Activated T-helper 9 cell treated with anti-CD3 and anti-CD28 coated beads, Interleukin-2, amount 50 U/mL, for 16 hours (primary cell): ENCODE data around the gene NLGN1.
"Not testable (repeated sequence)": the region's sequence is repeated elsewhere in the genome, so short reads cannot be mapped to it uniquely, and the experiment has no call there.

Experiments
- DNase-seq: peaks from one replicate; pipeline ENCODE4 v3.0.0-alpha.2; 2020; ENCODE audit warnings: low read depth

NLGN1 gene

DNA sequence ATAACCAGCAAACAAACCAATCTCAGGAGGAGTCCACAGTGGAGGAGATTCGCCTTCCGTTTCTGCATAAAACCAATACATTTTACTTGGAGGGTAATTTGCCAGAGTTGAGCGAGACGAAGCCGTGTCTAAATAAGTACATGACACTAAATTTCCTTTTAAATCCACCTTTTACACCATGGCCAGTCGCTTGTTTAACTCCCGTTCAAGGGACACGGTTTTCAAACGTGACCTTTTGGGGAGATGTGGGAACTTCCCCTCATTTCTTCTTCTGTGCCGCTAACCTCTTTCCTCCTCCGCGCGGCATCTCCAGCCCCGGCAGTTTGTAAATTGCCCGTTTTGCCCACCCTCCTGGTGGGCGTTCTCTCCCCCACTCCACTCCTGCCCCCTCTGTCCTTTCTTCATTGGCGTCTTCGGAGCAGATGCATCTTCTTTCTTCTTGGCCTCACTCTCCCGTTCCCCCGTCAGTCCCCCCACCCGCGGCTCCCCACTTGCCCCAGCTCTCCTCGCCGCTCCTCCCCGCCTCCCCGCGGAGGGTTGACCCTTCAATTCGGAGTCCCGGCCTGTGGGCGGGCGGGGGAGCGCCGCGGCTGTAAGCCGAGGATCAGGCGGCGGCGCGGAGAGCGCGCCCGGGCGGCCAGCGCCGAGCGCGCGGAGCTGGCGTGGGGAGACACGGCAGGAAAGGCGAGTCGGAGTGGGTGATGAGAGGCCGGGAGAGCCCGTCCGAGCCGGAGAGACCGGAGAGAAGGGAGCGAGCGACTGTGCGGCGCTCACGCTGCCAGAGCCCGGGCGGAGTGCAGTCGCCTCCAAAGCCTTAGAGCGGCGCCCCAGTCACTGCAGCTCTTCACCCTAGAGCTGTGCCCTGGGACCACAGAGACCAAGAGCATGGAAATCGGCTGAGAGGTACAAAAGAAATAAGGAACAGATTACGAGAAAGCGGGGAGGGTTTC, at the start of gene NLGN1:
Gene NLGN1, plus strand, starts transcription at position 584 of the 950 bp plus-strand sequence.
- DNase-seq: no peak

- DNase-seq: no peak
Observed at GRCh38 chr3:173351886-173352285, 45.7 kb upstream of the NLGN1 start.

DNA sequence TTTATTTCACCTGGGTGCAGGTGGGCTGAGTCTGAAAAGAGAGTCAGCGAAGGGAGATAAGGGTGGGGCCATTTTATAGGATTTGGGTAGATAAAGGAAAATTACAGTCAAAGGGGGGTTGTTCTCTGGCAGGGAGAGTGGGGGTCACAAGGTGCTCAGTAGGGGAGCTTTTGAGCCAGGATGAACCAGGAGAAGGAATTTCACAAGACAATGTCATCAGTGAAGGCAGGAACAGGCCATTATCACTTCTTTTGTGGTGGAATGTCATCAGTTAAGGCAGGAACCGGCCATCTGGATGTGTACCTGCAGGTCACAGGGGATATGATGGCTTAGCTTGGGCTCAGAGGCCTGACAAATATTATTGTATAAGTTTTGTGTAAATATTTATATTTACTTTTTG, 44.4 kb upstream of the NLGN1 start:
- DNase-seq: not testable (repeated sequence)

- no peak for DNase-seq
Observed at GRCh38 chr3:173354124-173354523, 43.4 kb upstream of the NLGN1 start.

GRCh38 chr3:173371848-173372487, 25.6 kb upstream of the NLGN1 start:
- DNase-seq: no peak

GRCh38 chr3:173380681-173381080, 16.9 kb upstream of the NLGN1 start:
- no peak for DNase-seq

- not testable (repeated sequence) for DNase-seq
Observed at GRCh38 chr3:173381936-173382335, 15.6 kb upstream of the NLGN1 start.

DNA sequence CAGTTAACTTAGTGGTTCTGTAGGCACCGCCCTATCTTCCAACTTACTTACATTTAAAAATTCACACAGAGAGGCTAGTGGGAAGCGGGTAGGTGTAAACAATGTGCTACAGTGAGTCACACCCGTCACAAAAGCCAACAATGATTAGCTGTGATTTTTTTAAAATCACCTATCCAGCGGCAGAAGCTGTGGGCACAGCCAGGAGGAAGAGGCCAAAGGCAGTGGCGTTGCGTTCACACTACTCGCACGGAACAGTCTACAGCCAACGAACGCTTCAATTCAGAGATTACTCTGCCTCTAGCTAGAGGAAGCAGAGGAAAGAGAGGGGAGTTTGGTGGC, 2.5 kb upstream of the NLGN1 start:
- no peak for DNase-seq

GRCh38 chr3:173395412-173396181, 1.9 kb upstream of the NLGN1 start:
- no peak for DNase-seq

- DNase-seq: no peak
Observed at GRCh38 chr3:173396191-173397041, 1.1 kb upstream of the NLGN1 start.

DNA sequence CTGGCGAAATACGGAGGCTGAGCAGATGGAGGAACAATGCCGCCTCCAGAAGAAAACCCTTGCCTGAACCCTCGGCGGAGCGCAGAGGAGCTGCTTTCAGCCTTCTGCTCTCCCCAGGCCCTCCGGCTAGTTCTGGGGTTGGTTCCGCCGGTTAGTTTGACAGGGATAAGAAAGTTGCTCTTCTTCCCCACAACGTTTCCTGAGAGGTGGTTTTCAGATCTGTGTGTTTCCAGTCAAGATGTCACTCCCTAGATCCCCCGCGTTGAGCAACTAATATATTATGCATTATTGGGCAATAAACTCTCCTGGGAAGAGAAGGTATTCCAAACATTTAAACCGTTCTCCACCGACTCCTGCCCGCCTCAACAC, 551 bp downstream of the NLGN1 start:
- DNase-seq: no peak

- no peak for DNase-seq
Observed at GRCh38 chr3:173399044-173399443, 1.5 kb downstream of the NLGN1 start.

- no peak for DNase-seq
Observed at GRCh38 chr3:173401369-173401768, 3.8 kb downstream of the NLGN1 start.

- no peak for DNase-seq
Observed at GRCh38 chr3:173402656-173403055, 5.1 kb downstream of the NLGN1 start.

DNA sequence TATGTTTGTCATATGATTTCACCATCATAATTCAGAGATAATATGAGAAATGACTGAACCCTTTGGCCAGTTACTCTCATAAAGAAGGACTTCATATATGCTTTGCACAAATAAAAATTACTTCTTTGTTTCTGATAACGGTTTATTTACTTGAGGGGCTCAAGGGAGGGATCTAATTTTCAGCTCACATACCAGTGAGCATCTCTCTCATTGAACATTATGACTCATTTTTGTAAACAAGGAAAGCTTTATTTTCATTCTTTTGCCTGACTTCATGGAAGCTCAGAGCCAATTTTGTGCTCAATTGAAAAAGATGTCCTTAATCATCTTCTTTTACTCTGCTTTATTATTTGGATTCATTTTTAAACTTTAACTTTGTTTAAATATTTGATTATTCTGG, 5.8 kb downstream of the NLGN1 start:
- DNase-seq: no peak

DNA sequence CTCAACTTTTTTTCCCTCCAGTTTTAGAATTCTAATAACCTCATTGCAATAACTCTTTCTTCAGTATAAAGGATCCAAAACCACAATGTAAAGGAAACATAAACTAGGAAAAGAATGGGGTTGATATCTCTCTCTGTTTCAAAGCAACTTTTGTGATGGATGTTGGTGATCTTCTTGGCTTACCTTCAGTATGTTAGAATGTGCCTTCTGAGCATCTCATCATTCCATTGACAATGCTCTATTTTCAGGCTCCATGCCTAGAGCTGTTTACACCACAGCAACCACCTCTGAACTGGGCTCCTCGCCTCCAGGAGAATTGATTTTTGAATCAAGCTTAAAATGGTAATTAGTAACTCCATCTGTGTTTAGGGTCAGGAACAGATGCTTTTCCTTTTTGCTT, 6.6 kb downstream of the NLGN1 start:
- DNase-seq: no peak

- no peak for DNase-seq
Observed at GRCh38 chr3:173410436-173410835, 12.9 kb downstream of the NLGN1 start.

DNA sequence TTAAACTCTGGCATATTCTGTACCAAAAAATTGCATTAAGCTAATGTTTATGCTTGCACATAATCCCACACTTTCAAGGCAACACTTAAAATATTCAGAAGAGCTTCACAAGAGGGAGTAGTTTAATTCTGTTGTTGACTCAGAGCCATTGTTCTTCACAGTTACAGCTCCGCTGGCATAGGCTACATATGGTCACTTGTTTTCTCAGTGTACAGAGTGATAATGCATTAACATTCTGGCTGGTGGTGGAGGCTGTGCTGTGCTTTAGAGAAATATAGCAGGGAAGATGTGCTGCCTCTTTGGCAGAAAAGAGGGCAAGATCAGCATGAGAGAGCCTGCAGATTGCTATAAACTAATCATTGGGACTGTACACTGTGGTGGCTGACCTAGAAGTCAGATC, 13.3 kb downstream of the NLGN1 start:
- no peak for DNase-seq

- no peak for DNase-seq
Observed at GRCh38 chr3:173411375-173411973, 13.9 kb downstream of the NLGN1 start.

DNA sequence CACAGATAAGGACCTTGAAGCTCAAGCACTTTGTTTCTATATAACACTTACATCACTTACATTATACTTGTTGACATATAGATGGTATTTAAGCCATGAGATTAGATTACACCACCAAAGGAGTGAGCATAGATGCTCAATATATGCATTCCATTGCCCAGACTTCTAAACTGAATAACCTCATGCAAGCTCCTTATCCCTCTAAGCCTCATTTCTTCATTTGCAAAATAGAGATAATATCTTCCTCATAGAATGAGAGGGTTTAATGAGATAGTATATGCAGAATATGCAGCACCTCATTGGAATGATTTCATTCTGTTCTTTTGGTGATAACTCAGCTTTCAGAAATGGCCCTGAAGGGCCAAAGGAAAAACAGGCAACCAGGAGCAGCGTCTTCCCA, 18.5 kb downstream of the NLGN1 start:
- no peak for DNase-seq

GRCh38 chr3:173429076-173429475, 31.5 kb downstream of the NLGN1 start:
- DNase-seq: no peak
